Small intestine (tissue), 7 donors: ENCODE data around the gene GDPD5. TPM values are rescaled to one million over a fixed set of nuclear protein-coding genes. Genes with fewer than 3 reads are reported as not detected.
A peak's percentile ranks its signal among the peaks of the same experiment; 100 is the strongest.

Experiments
- DNase-seq, 2 donors: peaks; one replicate each; pipeline versions ENCODE4 v3.0.0 to v3.0.0-alpha.2; 2013
- FAIRE-seq: peaks from 2 replicates; lab custom pipeline; 2012; peaks lifted over from hg19 to GRCh38; lab: Jason Lieb, UNC
- H3K27ac ChIP-seq, 3 donors: one replicate each; pipeline ENCODE4 v1.5.1; 2013; ENCODE audit warnings: low read length in 2 of 3, mild to moderate bottlenecking in 2 of 3, control low read depth in 1 of 3, inconsistent platforms in 1 of 3, low read depth in 1 of 3, moderate library complexity in 1 of 3
- H3K27me3 ChIP-seq, 3 donors: one replicate each; pipeline ENCODE4 v1.6.1; 2013; ENCODE audit warnings: low read length in 3 of 3, inconsistent platforms in 1 of 3; ENCODE audit not compliant: control insufficient read depth in 3 of 3, insufficient read depth in 3 of 3
- H3K36me3 ChIP-seq, 3 donors: one replicate each; pipeline ENCODE4 v1.6.1; 2013; ENCODE audit warnings: low read length in 3 of 3, inconsistent platforms in 1 of 3, low read depth in 1 of 3, mild to moderate bottlenecking in 1 of 3, moderate library complexity in 1 of 3; ENCODE audit not compliant: control insufficient read depth in 3 of 3, insufficient read depth in 2 of 3
- H3K4me1 ChIP-seq, 3 donors: one replicate each; pipeline ENCODE4 v1.6.1; 2013; ENCODE audit warnings: low read length in 2 of 3, inconsistent platforms in 1 of 3, low read depth in 1 of 3, mild to moderate bottlenecking in 1 of 3, moderate library complexity in 1 of 3; ENCODE audit not compliant: control insufficient read depth in 3 of 3, insufficient read depth in 2 of 3
- H3K4me3 ChIP-seq, 3 donors: one replicate each; pipeline ENCODE4 v1.5.1; 2013; ENCODE audit warnings: low read length in 3 of 3, control low read depth in 1 of 3, inconsistent platforms in 1 of 3, low read depth in 1 of 3, mild to moderate bottlenecking in 1 of 3, moderate library complexity in 1 of 3
- H3K9me3 ChIP-seq, 2 donors: one replicate each; pipeline ENCODE4 v1.6.1; 2013; ENCODE audit warnings: low read depth in 1 of 2, low read length in 1 of 2; ENCODE audit not compliant: control insufficient read depth in 2 of 2, insufficient read depth in 1 of 2
- WGBS, 3 donors: extraction: QIAGEN DNeasy Blood & Tissue Kit; methylation state at CpG; one replicate each; pipeline ENCODE4 v1.1.7; 2013; 5-methylcytosine and 5-hydroxymethylcytosine counted together
- polyA plus RNA-seq, 4 donors: library from polyadenylated mRNA; stranded (reverse) in 3 of 4; unstranded in 1 of 4; fragments of 200-250 nt in 3 of 4; fragments of 120-200 nt in 1 of 4; gene quantifications; one replicate each; pipeline versions ENCODE4 v1.2.1 to v1.2.3, GENCODE V29; 2013
- donor health status: healthy with polysubstance abuse.
- donor health status: control.
- donor health status: control.
- donor health status: Bipolar disorder and iron deficiency.
- donor health status: healthy.

The GDPD5 gene
- polyA plus RNA-seq, 4 donors, result 1.1 to 82.7 (median 6.1) TPM

GRCh38 chr11:75428989-75429640, 96.6 kb downstream of the GDPD5 start:
- Histone ChIP-seq H3K27me3 (peaks cover 0 to 40% (median 15%) of the 10 kb centered on the region in 3 donors), H3K36me3 (peaks cover 0 to 5% (median 0%) of the 10 kb centered on the region in 3 donors), H3K27ac (no peak overlapping the region), H3K4me1 (peaks cover 0 to 7% (median 3%) of the 10 kb centered on the region in 3 donors), H3K4me3 (no peak overlapping the region), H3K9me3 (peaks cover 0 to 7% of the 10 kb centered on the region in 2 donors)
- no peak for DNase-seq
- no peak for FAIRE-seq
- WGBS, 3 donors, result 75 to 86% (median 79%) methylated on average over 16 of the region's 16 CpGs

GRCh38 chr11:75428281-75428724, 97.4 kb downstream of the GDPD5 start:
- H3K4me3 ChIP-seq, result peak overlapping the region in 1 of 3 donors; percentile 37
- peak; percentile 90 to 95 for DNase-seq
- peak overlapping the region in 1 of 3 donors; percentile 72 for H3K27ac ChIP-seq
- peaks cover 0 to 7% of the 10 kb centered on the region in 2 donors for H3K9me3 ChIP-seq
- H3K4me1 ChIP-seq, result peaks cover 0 to 4% (median 3%) of the 10 kb centered on the region in 3 donors
- FAIRE-seq, result peak; percentile 36
- H3K36me3 ChIP-seq, result peaks cover 0 to 8% (median 0%) of the 10 kb centered on the region in 3 donors
- WGBS, 3 donors, result 18 to 57% (median 38%) methylated on average over 32 of the region's 32 CpGs
- H3K27me3 ChIP-seq, result peaks cover 0 to 40% (median 15%) of the 10 kb centered on the region in 3 donors

- FAIRE-seq, result no peak
- peaks cover 0 to 9% (median 3%) of the 10 kb centered on the region in 3 donors for H3K4me1 ChIP-seq
- H3K27ac ChIP-seq, result no peak overlapping the region
Observed at GRCh38 chr11:75427181-75427580, 98.6 kb downstream of the GDPD5 start.

GRCh38 chr11:75426720-75427086, 99.0 kb downstream of the GDPD5 start:
- Histone ChIP-seq H3K27me3 (peaks cover 0 to 25% (median 11%) of the 10 kb centered on the region in 3 donors), H3K4me3 (no peak overlapping the region), H3K36me3 (peaks cover 0 to 14% (median 0%) of the 10 kb centered on the region in 3 donors), H3K27ac (no peak overlapping the region), H3K9me3 (peaks cover 0 to 7% of the 10 kb centered on the region in 2 donors), H3K4me1 (peaks cover 0 to 14% (median 3%) of the 10 kb centered on the region in 3 donors)
- WGBS, 3 donors, result 84 to 88% (median 87%) methylated on average over 5 of the region's 5 CpGs
- FAIRE-seq (no peak), DNase-seq (no peak)

More at GRCh38 chr11:75427181-75427580, 98.6 kb downstream of the GDPD5 start:
- H3K36me3 ChIP-seq, result peaks cover 0 to 14% (median 0%) of the 10 kb centered on the region in 3 donors
- H3K27me3 ChIP-seq, result peaks cover 0 to 30% (median 11%) of the 10 kb centered on the region in 3 donors
- H3K9me3 ChIP-seq, result peaks cover 0 to 7% of the 10 kb centered on the region in 2 donors
- no peak for DNase-seq
- H3K4me3 ChIP-seq, result no peak overlapping the region

GRCh38 chr11:75425422-75425821, 100.3 kb downstream of the GDPD5 start:
- Histone ChIP-seq H3K36me3 (peaks cover 0 to 21% (median 0%) of the 10 kb centered on the region in 3 donors), H3K9me3 (peaks cover 0 to 7% of the 10 kb centered on the region in 2 donors), H3K27ac (no peak overlapping the region), H3K27me3 (peaks cover 0 to 12% (median 4%) of the 10 kb centered on the region in 3 donors), H3K4me3 (no peak overlapping the region), H3K4me1 (peaks cover 0 to 22% (median 3%) of the 10 kb centered on the region in 3 donors)
- WGBS, 3 donors, result 83 to 95% (median 89%) methylated on average over 28 to 29 of the region's 29 CpGs
- no peak for DNase-seq
- FAIRE-seq, result no peak

- H3K27me3 ChIP-seq, result peaks cover 0 to 8% (median under 1%) of the 10 kb centered on the region in 3 donors
- peaks cover 0 to 23% (median 0%) of the 10 kb centered on the region in 3 donors for H3K36me3 ChIP-seq
- DNase-seq (no peak), FAIRE-seq (no peak)
- peaks cover 0 to 5% of the 10 kb centered on the region in 2 donors for H3K9me3 ChIP-seq
- H3K27ac ChIP-seq, result no peak overlapping the region
- no peak overlapping the region for H3K4me3 ChIP-seq
- WGBS, 3 donors, result 95 to 100% (median 100%) methylated on average over 1 of the region's 1 CpG
- H3K4me1 ChIP-seq, result peaks cover 0 to 24% (median 3%) of the 10 kb centered on the region in 3 donors
Observed at GRCh38 chr11:75424396-75424795, 101.3 kb downstream of the GDPD5 start.

GRCh38 chr11:75423721-75424120, 102.0 kb downstream of the GDPD5 start:
- no peak overlapping the region for H3K4me3 ChIP-seq
- no peaks in the 10 kb centered on the region for H3K9me3 ChIP-seq
- peaks cover 0 to 23% (median 0%) of the 10 kb centered on the region in 3 donors for H3K36me3 ChIP-seq
- H3K27ac ChIP-seq, result no peak overlapping the region
- peaks cover 0 to 1% (median 0%) of the 10 kb centered on the region in 3 donors for H3K27me3 ChIP-seq
- 84 to 87% (median 87%) methylated on average over 7 to 9 of the region's 9 CpGs for WGBS, 3 donors
- peaks cover 0 to 24% (median 3%) of the 10 kb centered on the region in 3 donors for H3K4me1 ChIP-seq
- no peak for DNase-seq
- no peak for FAIRE-seq

GRCh38 chr11:75422248-75423231, 103.2 kb downstream of the GDPD5 start:
- DNase-seq (peak; percentile 57 to 65), FAIRE-seq (no peak)
- Histone ChIP-seq H3K4me3 (no peak overlapping the region), H3K9me3 (no peaks in the 10 kb centered on the region), H3K27ac (peak overlapping the region in 1 of 3 donors; percentile 50), H3K4me1 (peaks cover 0 to 24% (median 0%) of the 10 kb centered on the region in 3 donors), H3K36me3 (peaks cover 0 to 29% (median 0%) of the 10 kb centered on the region in 3 donors), H3K27me3 (no peaks in the 10 kb centered on the region)
- 39 to 78% (median 59%) methylated on average over 15 of the region's 15 CpGs for WGBS, 3 donors
